HEK293 (cell line): Measurements from ENCODE around the gene LHB.

Experiments used
- BCL11A ChIP-seq: fragments of 450-650 bp; formaldehyde crosslinking; IDR thresholded peaks from 2 replicates; pipeline ENCODE4 v1.5.1; 2016; ENCODE audit warnings: low read depth, missing biosample characterization, missing genetic modification characterization
- EGR2 ChIP-seq: fragments of 450-650 bp; formaldehyde crosslinking; IDR thresholded peaks from 2 replicates; pipeline ENCODE4 v1.5.1; 2016; ENCODE audit warnings: low read depth, missing biosample characterization, missing genetic modification characterization
- GLI2 ChIP-seq: fragments of 450-650 bp; formaldehyde crosslinking; IDR thresholded peaks from 2 replicates; pipeline ENCODE4; 2017; ENCODE audit warnings: missing biosample characterization, missing genetic modification characterization, low read depth, borderline replicate concordance
- GLIS1 ChIP-seq: fragments of 450-650 bp; formaldehyde crosslinking; IDR thresholded peaks from 2 replicates; pipeline ENCODE4 v1.5.1; 2016; ENCODE audit warnings: missing biosample characterization, missing genetic modification characterization
- HOXD13 ChIP-seq: sonication (generic); formaldehyde crosslinking; IDR thresholded peaks from 2 replicates; pipeline ENCODE4 v1.8.0; 2022; ENCODE audit warnings: missing genetic modification reagents, borderline replicate concordance
- IKZF3 ChIP-seq: fragments of 450-650 bp; IDR thresholded peaks from 2 replicates; pipeline ENCODE4 v1.5.0; 2018; ENCODE audit warnings: missing biosample characterization, mild to moderate bottlenecking, missing genetic modification characterization, moderate library complexity
- PRDM1 ChIP-seq: fragments of 450-650 bp; formaldehyde crosslinking; IDR thresholded peaks from 2 replicates; pipeline ENCODE4; 2016; ENCODE audit warnings: missing biosample characterization, missing genetic modification characterization
- SP3 ChIP-seq: fragments of 450-650 bp; formaldehyde crosslinking; IDR thresholded peaks from 2 replicates; pipeline ENCODE4 v1.5.1; 2016; ENCODE audit warnings: missing biosample characterization, missing genetic modification characterization
- SP7 ChIP-seq: fragments of 450-650 bp; formaldehyde crosslinking; IDR thresholded peaks from 2 replicates; pipeline ENCODE4 v1.5.1; 2016; ENCODE audit warnings: missing biosample characterization, missing genetic modification characterization
- ZBTB8A ChIP-seq: fragments of 450-650 bp; formaldehyde crosslinking; IDR thresholded peaks from 2 replicates; pipeline ENCODE4 v1.5.1; 2016; ENCODE audit warnings: missing biosample characterization, missing genetic modification characterization
- ZNF184 ChIP-seq: fragments of 450-650 bp; IDR thresholded peaks from 2 replicates; pipeline ENCODE4 v1.5.1; 2018; ENCODE audit warnings: missing biosample characterization, mild to moderate bottlenecking, missing genetic modification characterization
- ZNF19 ChIP-seq: fragments of 450-650 bp; formaldehyde crosslinking; IDR thresholded peaks from 2 replicates; pipeline ENCODE4; 2016; ENCODE audit warnings: missing biosample characterization, missing genetic modification characterization, low read depth
- ZNF223 ChIP-seq: fragments of 450-650 bp; formaldehyde crosslinking; IDR thresholded peaks from 2 replicates; pipeline ENCODE4 v1.5.1; 2016; ENCODE audit warnings: missing biosample characterization, missing genetic modification characterization
- ZNF239 ChIP-seq: fragments of 450-650 bp; formaldehyde crosslinking; IDR thresholded peaks from 2 replicates; pipeline ENCODE4 v1.5.1; 2016; ENCODE audit warnings: missing biosample characterization, missing genetic modification characterization
- ZNF24 ChIP-seq: fragments of 450-650 bp; formaldehyde crosslinking; IDR thresholded peaks from 2 replicates; pipeline ENCODE4 v1.5.1; 2016; ENCODE audit warnings: missing biosample characterization, missing genetic modification characterization
- ZNF394 ChIP-seq: fragments of 450-650 bp; formaldehyde crosslinking; IDR thresholded peaks from 2 replicates; pipeline ENCODE4 v1.5.1; 2016; ENCODE audit warnings: missing biosample characterization, missing genetic modification characterization, mild to moderate bottlenecking, moderate library complexity, borderline replicate concordance
- ZNF433 ChIP-seq: fragments of 450-650 bp; formaldehyde crosslinking; IDR thresholded peaks from 2 replicates; pipeline ENCODE4 v1.5.1; 2016; ENCODE audit warnings: missing biosample characterization, missing genetic modification characterization, low read depth
- ZNF514 ChIP-seq: fragments of 450-650 bp; formaldehyde crosslinking; IDR thresholded peaks from 2 replicates; pipeline ENCODE4 v1.5.1; 2016; ENCODE audit warnings: missing biosample characterization, missing genetic modification characterization
- ZNF561 ChIP-seq: fragments of 450-650 bp; IDR thresholded peaks from 2 replicates; pipeline ENCODE4 v1.5.1; 2018; ENCODE audit warnings: missing biosample characterization, missing genetic modification characterization, borderline replicate concordance
- ZNF571 ChIP-seq: fragments of 450-650 bp; formaldehyde crosslinking; IDR thresholded peaks from 2 replicates; pipeline ENCODE4 v1.5.0; 2017; ENCODE audit warnings: missing biosample characterization, missing genetic modification characterization
- ZNF600 ChIP-seq: fragments of 450-650 bp; formaldehyde crosslinking; IDR thresholded peaks from 2 replicates; pipeline ENCODE4 v1.5.1; 2016; ENCODE audit warnings: missing biosample characterization, missing genetic modification characterization
- ZNF654 ChIP-seq: fragments of 450-650 bp; formaldehyde crosslinking; IDR thresholded peaks from 2 replicates; pipeline ENCODE4 v1.5.1; 2016; ENCODE audit warnings: low read depth, missing biosample characterization, missing genetic modification characterization
- ZNF76 ChIP-seq: fragments of 450-650 bp; formaldehyde crosslinking; IDR thresholded peaks from 2 replicates; pipeline ENCODE4; 2016; ENCODE audit warnings: low read depth, missing biosample characterization, missing genetic modification characterization, borderline replicate concordance
- ZXDB ChIP-seq: fragments of 450-650 bp; formaldehyde crosslinking; IDR thresholded peaks from 2 replicates; pipeline ENCODE4 v1.5.1; 2016; ENCODE audit warnings: missing biosample characterization, missing genetic modification characterization
- TF ChIP-seq, protein P1 (sequence below): fragments of 450-650 bp; formaldehyde crosslinking; IDR thresholded peaks from 2 replicates; pipeline ENCODE4 v1.5.1; 2016; ENCODE audit warnings: missing biosample characterization, missing genetic modification characterization
- TF ChIP-seq, protein P2 (sequence below): fragments of 450-650 bp; formaldehyde crosslinking; IDR thresholded peaks from 2 replicates; pipeline ENCODE4 v1.5.1; 2017; ENCODE audit warnings: missing biosample characterization, missing genetic modification characterization
- TF ChIP-seq, protein P3 (sequence below): fragments of 450-650 bp; formaldehyde crosslinking; IDR thresholded peaks from 2 replicates; pipeline ENCODE4 v1.5.1; 2017; ENCODE audit warnings: missing biosample characterization, missing genetic modification characterization
- TF ChIP-seq, protein P4 (sequence below): fragments of 450-650 bp; formaldehyde crosslinking; conservative IDR thresholded peaks from 2 replicates; pipeline ENCODE4 v1.5.1; 2016; ENCODE audit warnings: low read depth, missing biosample characterization, missing genetic modification characterization
- TF ChIP-seq, protein P5 (sequence below): fragments of 450-650 bp; formaldehyde crosslinking; IDR thresholded peaks from 2 replicates; pipeline ENCODE4 v1.5.1; 2016; ENCODE audit warnings: missing biosample characterization, missing genetic modification characterization
- TF ChIP-seq, protein P6 (sequence below): fragments of 450-650 bp; formaldehyde crosslinking; IDR thresholded peaks from 2 replicates; pipeline ENCODE4 v1.5.1; 2017; ENCODE audit warnings: missing biosample characterization, missing genetic modification characterization

LHB gene

DNA sequence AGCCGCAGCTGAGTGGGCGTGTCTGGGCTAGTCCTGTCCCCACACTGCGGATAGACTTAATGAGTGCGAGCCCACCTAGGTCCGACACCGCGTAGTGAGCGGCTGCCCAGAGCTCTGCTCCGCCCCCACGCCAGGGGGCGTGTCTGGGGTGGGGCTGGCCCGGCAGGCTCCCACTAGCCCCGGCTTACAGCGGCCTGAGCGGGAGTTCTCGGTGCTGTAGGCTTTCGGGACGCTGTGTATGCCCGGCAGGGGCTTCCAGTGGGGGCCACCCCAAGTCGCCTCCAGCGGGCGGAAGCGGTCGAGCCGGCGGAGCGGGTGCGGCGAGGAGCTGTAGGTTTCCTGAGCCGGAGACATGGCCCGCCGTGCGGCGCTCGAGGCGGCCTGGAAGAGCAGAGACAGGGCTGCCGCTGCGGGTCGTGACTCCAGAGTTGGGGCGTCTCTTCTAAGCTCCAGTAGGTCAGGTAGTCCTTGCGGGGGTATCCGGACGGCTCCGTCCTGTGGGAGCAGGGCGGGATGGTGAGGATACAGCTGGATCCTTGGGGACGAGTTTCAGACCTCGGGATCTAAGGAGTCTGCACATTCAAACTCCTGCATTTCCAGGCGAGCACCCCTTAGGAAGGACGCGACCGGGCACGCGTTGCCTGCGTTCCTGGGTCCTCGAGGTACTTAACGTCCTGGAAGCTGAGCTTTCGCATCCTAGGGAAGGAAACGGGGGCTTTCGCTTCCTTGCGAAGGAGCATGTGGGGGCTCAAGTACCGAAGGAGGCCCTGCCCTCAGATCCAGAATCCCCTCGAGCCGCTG lies 39.4 kb upstream of the LHB start (continued):
- TF ChIP-seq ZNF600 (tag by site-specific recombination) = 0 out of 2 replicates have a peak, but pooled peaks have one; percentile 25
- TF ChIP-seq ZNF223 (tag by site-specific recombination) = no peak
- TF ChIP-seq, protein P1, sequence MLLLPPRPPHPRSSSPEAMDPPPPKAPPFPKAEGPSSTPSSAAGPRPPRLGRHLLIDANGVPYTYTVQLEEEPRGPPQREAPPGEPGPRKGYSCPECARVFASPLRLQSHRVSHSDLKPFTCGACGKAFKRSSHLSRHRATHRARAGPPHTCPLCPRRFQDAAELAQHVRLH = no peak
- TF ChIP-seq HOXD13 (CRISPR knock-in tag) = no peak
- TF ChIP-seq, protein P2, sequence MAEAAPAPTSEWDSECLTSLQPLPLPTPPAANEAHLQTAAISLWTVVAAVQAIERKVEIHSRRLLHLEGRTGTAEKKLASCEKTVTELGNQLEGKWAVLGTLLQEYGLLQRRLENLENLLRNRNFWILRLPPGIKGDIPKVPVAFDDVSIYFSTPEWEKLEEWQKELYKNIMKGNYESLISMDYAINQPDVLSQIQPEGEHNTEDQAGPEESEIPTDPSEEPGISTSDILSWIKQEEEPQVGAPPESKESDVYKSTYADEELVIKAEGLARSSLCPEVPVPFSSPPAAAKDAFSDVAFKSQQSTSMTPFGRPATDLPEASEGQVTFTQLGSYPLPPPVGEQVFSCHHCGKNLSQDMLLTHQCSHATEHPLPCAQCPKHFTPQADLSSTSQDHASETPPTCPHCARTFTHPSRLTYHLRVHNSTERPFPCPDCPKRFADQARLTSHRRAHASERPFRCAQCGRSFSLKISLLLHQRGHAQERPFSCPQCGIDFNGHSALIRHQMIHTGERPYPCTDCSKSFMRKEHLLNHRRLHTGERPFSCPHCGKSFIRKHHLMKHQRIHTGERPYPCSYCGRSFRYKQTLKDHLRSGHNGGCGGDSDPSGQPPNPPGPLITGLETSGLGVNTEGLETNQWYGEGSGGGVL (tag by site-specific recombination) = no peak
- no peak for TF ChIP-seq GLI2 (tag by site-specific recombination)
- TF ChIP-seq, protein P3, sequence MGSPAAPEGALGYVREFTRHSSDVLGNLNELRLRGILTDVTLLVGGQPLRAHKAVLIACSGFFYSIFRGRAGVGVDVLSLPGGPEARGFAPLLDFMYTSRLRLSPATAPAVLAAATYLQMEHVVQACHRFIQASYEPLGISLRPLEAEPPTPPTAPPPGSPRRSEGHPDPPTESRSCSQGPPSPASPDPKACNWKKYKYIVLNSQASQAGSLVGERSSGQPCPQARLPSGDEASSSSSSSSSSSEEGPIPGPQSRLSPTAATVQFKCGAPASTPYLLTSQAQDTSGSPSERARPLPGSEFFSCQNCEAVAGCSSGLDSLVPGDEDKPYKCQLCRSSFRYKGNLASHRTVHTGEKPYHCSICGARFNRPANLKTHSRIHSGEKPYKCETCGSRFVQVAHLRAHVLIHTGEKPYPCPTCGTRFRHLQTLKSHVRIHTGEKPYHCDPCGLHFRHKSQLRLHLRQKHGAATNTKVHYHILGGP = no peak
- TF ChIP-seq ZNF514 = no peak
- TF ChIP-seq ZXDB = peak; percentile 40; the same call in 1 of the 2 replicates
- no peak for TF ChIP-seq IKZF3 (tag by site-specific recombination)
- TF ChIP-seq GLIS1 (tag by site-specific recombination) = peak; percentile 83
- no peak; the same call in 1 of the 2 replicates for TF ChIP-seq SP7
- TF ChIP-seq, protein P4, sequence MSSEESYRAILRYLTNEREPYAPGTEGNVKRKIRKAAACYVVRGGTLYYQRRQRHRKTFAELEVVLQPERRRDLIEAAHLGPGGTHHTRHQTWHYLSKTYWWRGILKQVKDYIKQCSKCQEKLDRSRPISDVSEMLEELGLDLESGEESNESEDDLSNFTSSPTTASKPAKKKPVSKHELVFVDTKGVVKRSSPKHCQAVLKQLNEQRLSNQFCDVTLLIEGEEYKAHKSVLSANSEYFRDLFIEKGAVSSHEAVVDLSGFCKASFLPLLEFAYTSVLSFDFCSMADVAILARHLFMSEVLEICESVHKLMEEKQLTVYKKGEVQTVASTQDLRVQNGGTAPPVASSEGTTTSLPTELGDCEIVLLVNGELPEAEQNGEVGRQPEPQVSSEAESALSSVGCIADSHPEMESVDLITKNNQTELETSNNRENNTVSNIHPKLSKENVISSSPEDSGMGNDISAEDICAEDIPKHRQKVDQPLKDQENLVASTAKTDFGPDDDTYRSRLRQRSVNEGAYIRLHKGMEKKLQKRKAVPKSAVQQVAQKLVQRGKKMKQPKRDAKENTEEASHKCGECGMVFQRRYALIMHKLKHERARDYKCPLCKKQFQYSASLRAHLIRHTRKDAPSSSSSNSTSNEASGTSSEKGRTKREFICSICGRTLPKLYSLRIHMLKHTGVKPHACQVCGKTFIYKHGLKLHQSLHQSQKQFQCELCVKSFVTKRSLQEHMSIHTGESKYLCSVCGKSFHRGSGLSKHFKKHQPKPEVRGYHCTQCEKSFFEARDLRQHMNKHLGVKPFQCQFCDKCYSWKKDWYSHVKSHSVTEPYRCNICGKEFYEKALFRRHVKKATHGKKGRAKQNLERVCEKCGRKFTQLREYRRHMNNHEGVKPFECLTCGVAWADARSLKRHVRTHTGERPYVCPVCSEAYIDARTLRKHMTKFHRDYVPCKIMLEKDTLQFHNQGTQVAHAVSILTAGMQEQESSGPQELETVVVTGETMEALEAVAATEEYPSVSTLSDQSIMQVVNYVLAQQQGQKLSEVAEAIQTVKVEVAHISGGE = peak; percentile 32; the same call in 1 of the 2 replicates
- peak; percentile 42; the same call in 1 of the 2 replicates for TF ChIP-seq ZNF76 (tag by site-specific recombination)
- TF ChIP-seq EGR2 = peak; percentile 74
- TF ChIP-seq BCL11A (tag by site-specific recombination) = 0 out of 2 replicates have a peak, but pooled peaks have one; percentile 49
- no peak for TF ChIP-seq ZNF571 (tag by site-specific recombination)
- TF ChIP-seq ZNF239 = no peak
- TF ChIP-seq PRDM1 (tag by site-specific recombination) = no peak
- TF ChIP-seq ZNF433 (tag by site-specific recombination) = no peak
- TF ChIP-seq ZNF561 (tag by site-specific recombination) = peak; percentile 22; the same call in 1 of the 2 replicates
- TF ChIP-seq, protein P5, sequence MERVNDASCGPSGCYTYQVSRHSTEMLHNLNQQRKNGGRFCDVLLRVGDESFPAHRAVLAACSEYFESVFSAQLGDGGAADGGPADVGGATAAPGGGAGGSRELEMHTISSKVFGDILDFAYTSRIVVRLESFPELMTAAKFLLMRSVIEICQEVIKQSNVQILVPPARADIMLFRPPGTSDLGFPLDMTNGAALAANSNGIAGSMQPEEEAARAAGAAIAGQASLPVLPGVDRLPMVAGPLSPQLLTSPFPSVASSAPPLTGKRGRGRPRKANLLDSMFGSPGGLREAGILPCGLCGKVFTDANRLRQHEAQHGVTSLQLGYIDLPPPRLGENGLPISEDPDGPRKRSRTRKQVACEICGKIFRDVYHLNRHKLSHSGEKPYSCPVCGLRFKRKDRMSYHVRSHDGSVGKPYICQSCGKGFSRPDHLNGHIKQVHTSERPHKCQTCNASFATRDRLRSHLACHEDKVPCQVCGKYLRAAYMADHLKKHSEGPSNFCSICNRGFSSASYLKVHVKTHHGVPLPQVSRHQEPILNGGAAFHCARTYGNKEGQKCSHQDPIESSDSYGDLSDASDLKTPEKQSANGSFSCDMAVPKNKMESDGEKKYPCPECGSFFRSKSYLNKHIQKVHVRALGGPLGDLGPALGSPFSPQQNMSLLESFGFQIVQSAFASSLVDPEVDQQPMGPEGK = peak; percentile 92
- TF ChIP-seq SP3 (tag by site-specific recombination) = peak; percentile 96
- TF ChIP-seq ZNF24 (tag by site-specific recombination) = no peak
- TF ChIP-seq ZNF654 (tag by site-specific recombination) = no peak
- no peak for TF ChIP-seq ZNF184 (tag by site-specific recombination)
- TF ChIP-seq ZBTB8A (tag by site-specific recombination) = no peak
- no peak for TF ChIP-seq ZNF394 (tag by site-specific recombination)
- no peak for TF ChIP-seq ZNF19 (tag by site-specific recombination)
- TF ChIP-seq, protein P6, sequence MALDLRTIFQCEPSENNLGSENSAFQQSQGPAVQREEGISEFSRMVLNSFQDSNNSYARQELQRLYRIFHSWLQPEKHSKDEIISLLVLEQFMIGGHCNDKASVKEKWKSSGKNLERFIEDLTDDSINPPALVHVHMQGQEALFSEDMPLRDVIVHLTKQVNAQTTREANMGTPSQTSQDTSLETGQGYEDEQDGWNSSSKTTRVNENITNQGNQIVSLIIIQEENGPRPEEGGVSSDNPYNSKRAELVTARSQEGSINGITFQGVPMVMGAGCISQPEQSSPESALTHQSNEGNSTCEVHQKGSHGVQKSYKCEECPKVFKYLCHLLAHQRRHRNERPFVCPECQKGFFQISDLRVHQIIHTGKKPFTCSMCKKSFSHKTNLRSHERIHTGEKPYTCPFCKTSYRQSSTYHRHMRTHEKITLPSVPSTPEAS = no peak
